GM18511 (cell line): ENCODE measurements around the gene SENP7.

Experiments
- ATAC-seq: cut with Tn5 transposase; IDR thresholded peaks from one replicate; pipeline ENCODE4 v1.9.1; 2021; ENCODE audit warnings: mild to moderate bottlenecking, moderate library complexity; ENCODE audit not compliant: unreplicated experiment

The SENP7 gene

GRCh38 chr3:101278727-101279126 is 234.3 kb downstream of the SENP7 start:
- ATAC-seq: no peak
